H9 (cell line): Measurements from ENCODE around the gene NKAIN2. TPM values are rescaled to one million over a fixed set of nuclear protein-coding genes. Genes with fewer than 3 reads are reported as not detected.

Experiments used
- DNase-seq: peaks from one replicate; pipeline ENCODE4 v3.0.0-alpha.2; 2017
- H2AFZ ChIP-seq: one replicate; pipeline ENCODE4 v1.6.1; 2013; ENCODE audit warnings: mild to moderate bottlenecking, low read length, control low read depth, moderate library complexity
- H2AK5ac ChIP-seq: 2 replicates; pipeline ENCODE4 v1.6.1; 2013; ENCODE audit warnings: low read length, control low read depth, mixed read lengths; ENCODE audit not compliant: insufficient read length
- H2BK120ac ChIP-seq: one replicate; pipeline ENCODE4 v1.6.1; 2013; ENCODE audit warnings: low read depth, mild to moderate bottlenecking, low read length, control low read depth, inconsistent platforms; ENCODE audit not compliant: poor library complexity, severe bottlenecking
- H2BK12ac ChIP-seq: 2 replicates; pipeline ENCODE4 v1.6.1; 2013; ENCODE audit warnings: low read length, control low read depth, mixed read lengths, low read depth; ENCODE audit not compliant: insufficient read length
- H2BK15ac ChIP-seq: 2 replicates; pipeline ENCODE4 v1.6.1; 2013; ENCODE audit warnings: low read depth, low read length, control low read depth
- H2BK20ac ChIP-seq: one replicate; pipeline ENCODE4 v1.6.1; 2013; ENCODE audit warnings: low read depth, mild to moderate bottlenecking, low read length, control low read depth, inconsistent platforms; ENCODE audit not compliant: poor library complexity, severe bottlenecking
- H2BK5ac ChIP-seq: 2 replicates; pipeline ENCODE4 v1.6.1; 2013; ENCODE audit warnings: low read length, control low read depth, mixed read lengths; ENCODE audit not compliant: insufficient read length
- H3K14ac ChIP-seq: 2 replicates; pipeline ENCODE4 v1.6.1; 2013; ENCODE audit warnings: low read length, control low read depth; ENCODE audit not compliant: insufficient read depth
- H3K18ac ChIP-seq: 2 replicates; pipeline ENCODE4 v1.6.1; 2013; ENCODE audit warnings: low read depth, mild to moderate bottlenecking, mixed read lengths, low read length, control low read depth; ENCODE audit not compliant: insufficient read length
- H3K23ac ChIP-seq: 2 replicates; pipeline ENCODE4 v1.6.1; 2013; ENCODE audit warnings: low read length, control low read depth, mixed read lengths, low read depth; ENCODE audit not compliant: insufficient read length
- H3K23me2 ChIP-seq: 2 replicates; pipeline ENCODE4 v1.6.1; 2013; ENCODE audit warnings: low read depth, mild to moderate bottlenecking, mixed read lengths, low read length, control low read depth; ENCODE audit not compliant: insufficient read length, poor library complexity, severe bottlenecking
- H3K27ac ChIP-seq: 2 replicates; pipeline ENCODE4 v1.5.1; 2013; ENCODE audit warnings: low read length, control low read depth, mixed read lengths, low read depth; ENCODE audit not compliant: insufficient read length
- H3K27me3 ChIP-seq: 2 replicates; pipeline ENCODE4 v1.6.1; 2013; ENCODE audit warnings: low read length, control low read depth, inconsistent platforms; ENCODE audit not compliant: insufficient read depth
- H3K4ac ChIP-seq: 2 replicates; pipeline ENCODE4 v1.6.1; 2013; ENCODE audit warnings: low read depth, mild to moderate bottlenecking, control low read depth, inconsistent platforms, low read length, moderate library complexity
- H3K4me1 ChIP-seq: 2 replicates; pipeline ENCODE4 v1.6.1; 2013; ENCODE audit warnings: low read length, control low read depth, inconsistent platforms; ENCODE audit not compliant: insufficient read depth
- H3K4me2 ChIP-seq: 2 replicates; pipeline ENCODE4 v1.6.1; 2013; ENCODE audit warnings: low read length, control low read depth, mixed read lengths; ENCODE audit not compliant: insufficient read length, insufficient read depth
- H3K56ac ChIP-seq: 2 replicates; pipeline ENCODE4 v1.6.1; 2013; ENCODE audit warnings: low read depth, mild to moderate bottlenecking, mixed read lengths, low read length, control low read depth; ENCODE audit not compliant: insufficient read length
- H3K79me1 ChIP-seq: 2 replicates; pipeline ENCODE4 v1.6.1; 2013; ENCODE audit warnings: low read depth, mild to moderate bottlenecking, moderate library complexity, low read length, control low read depth, inconsistent platforms; ENCODE audit not compliant: insufficient read depth, poor library complexity, severe bottlenecking
- H3K79me2 ChIP-seq: 2 replicates; pipeline ENCODE4 v1.6.1; 2013; ENCODE audit warnings: low read length, control low read depth, inconsistent platforms; ENCODE audit not compliant: insufficient read depth
- H3K9ac ChIP-seq: 2 replicates; pipeline ENCODE4 v1.6.1; 2013; ENCODE audit warnings: low read length, control low read depth, mixed read lengths; ENCODE audit not compliant: insufficient read length; ENCODE audit errors: extremely low read depth
- H3K9me3 ChIP-seq: one replicate; pipeline ENCODE4 v1.6.1; 2013; ENCODE audit warnings: low read depth, low read length, inconsistent platforms; ENCODE audit not compliant: control insufficient read depth
- H3T11ph ChIP-seq: one replicate; pipeline ENCODE4 v1.6.1; 2013; ENCODE audit warnings: mild to moderate bottlenecking, low read length, control low read depth, inconsistent platforms
- H4K20me1 ChIP-seq: one replicate; pipeline ENCODE4 v1.6.1; 2013; ENCODE audit not compliant: control insufficient read depth, insufficient read length, insufficient read depth
- H4K5ac ChIP-seq: 2 replicates; pipeline ENCODE4 v1.6.1; 2013; ENCODE audit warnings: low read depth, mild to moderate bottlenecking, mixed read lengths, low read length, control low read depth; ENCODE audit not compliant: insufficient read length
- H4K8ac ChIP-seq: replicated peaks from 2 replicates; pipeline ENCODE4 v1.6.1; 2013; ENCODE audit warnings: low read length, control low read depth, mixed read lengths, low read depth; ENCODE audit not compliant: insufficient read length
- H4K91ac ChIP-seq: 2 replicates; pipeline ENCODE4 v1.6.1; 2013; ENCODE audit warnings: low read depth, mild to moderate bottlenecking, moderate library complexity, mixed read lengths, low read length, control low read depth; ENCODE audit not compliant: insufficient read length
- H3K27ac Mint-ChIP-seq, 3 experiments: 2 replicates in 2 of 3; 3 replicates in 1 of 3; pipeline ENCODE4 v1.8.0; 2020 to 2021; ENCODE audit warnings: mixed read lengths in 3 of 3, mild to moderate bottlenecking in 1 of 3, moderate library complexity in 1 of 3
- H3K27me3 Mint-ChIP-seq: 2 replicates; pipeline ENCODE4 v1.8.0; 2021; ENCODE audit warnings: low read depth, mild to moderate bottlenecking, moderate library complexity, mixed read lengths
- H3K36me3 Mint-ChIP-seq, 3 experiments: 2 replicates in 2 of 3; 3 replicates in 1 of 3; pipeline ENCODE4 v1.8.0; 2020 to 2021; ENCODE audit warnings: low read depth in 3 of 3, mixed read lengths in 3 of 3; ENCODE audit not compliant: insufficient read depth in 1 of 3
- H3K4me1 Mint-ChIP-seq, 2 experiments: 2 replicates each; pipeline ENCODE4 v1.8.0; 2020; ENCODE audit warnings: mixed read lengths in 2 of 2
- H3K4me3 Mint-ChIP-seq, 2 experiments: 2 replicates in 1 of 2; 3 replicates in 1 of 2; pipeline ENCODE4 v1.8.0; 2020 to 2021; ENCODE audit warnings: mild to moderate bottlenecking in 2 of 2, mixed read lengths in 2 of 2, moderate library complexity in 1 of 2
- H3K9me3 Mint-ChIP-seq, 2 experiments: 2 replicates in 1 of 2; 3 replicates in 1 of 2; pipeline ENCODE4 v1.8.0; 2020; ENCODE audit warnings: mild to moderate bottlenecking in 2 of 2, mixed read lengths in 2 of 2, moderate library complexity in 1 of 2
- WGBS: extraction: QIAGEN DNeasy Blood & Tissue Kit; methylation state at CpG from one replicate; pipeline ENCODE4 v1.1.7; 2013; ENCODE audit warnings: missing lambda C conversion rate, low lambda C conversion rate, mixed read lengths; ENCODE audit not compliant: insufficient read length; ENCODE audit errors: extremely low coverage; 5-methylcytosine and 5-hydroxymethylcytosine counted together
- total RNA-seq: library from RNA; stranded (reverse); gene quantifications from 2 replicates; pipeline ENCODE4 v1.2.1, GENCODE V29; 2021
- TF ChIP-seq, protein P1 (sequence below): fragments of 200-600 bp; sonication (generic); conservative IDR thresholded peaks from 3 replicates; pipeline ENCODE4 v1.8.0; 2021; ENCODE audit warnings: antibody characterized with exemption, mild to moderate bottlenecking

The NKAIN2 gene
- total RNA-seq, 1 experiment from 2014 or later, result 0.17 TPM

DNA sequence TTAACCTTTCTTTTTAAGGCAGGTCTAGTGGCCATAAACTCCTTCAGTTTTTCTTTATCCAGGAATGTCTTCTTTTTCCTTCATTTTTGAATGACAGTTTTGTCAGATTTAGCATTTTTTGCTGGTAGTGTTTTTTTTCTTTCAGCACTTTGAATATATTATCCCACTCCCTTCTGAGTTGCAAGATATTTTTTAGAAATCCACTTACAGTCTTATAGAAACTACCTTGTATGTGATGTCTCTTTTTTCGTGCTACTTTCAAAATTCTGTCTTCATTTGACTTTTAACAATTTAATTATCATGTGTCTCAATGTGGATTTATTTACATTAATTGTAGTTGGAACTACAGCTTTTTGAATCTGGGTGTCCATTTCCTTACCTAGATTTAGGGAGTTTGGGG lies 874.2 kb downstream of the NKAIN2 start:
- Histone ChIP-seq H3K14ac (no peak overlapping the region), H3K9ac (no peak overlapping the region), H3K4me1 (no peaks in the 10 kb centered on the region), H2BK15ac (no peak overlapping the region), H4K20me1 (no peaks in the 10 kb centered on the region), H3K23me2 (no peaks in the 10 kb centered on the region), H2AK5ac (no peak overlapping the region), H3K27me3 (no peaks in the 10 kb centered on the region), H3K23ac (no peak overlapping the region), H2BK120ac (no peak overlapping the region), H3T11ph (no peak overlapping the region), H2BK20ac (no peak overlapping the region), H3K27ac (no peak overlapping the region), H2BK12ac (no peak overlapping the region), H2BK5ac (no peak overlapping the region), H4K91ac (no peak overlapping the region), H3K56ac (no peak overlapping the region), H3K18ac (no peak overlapping the region), H3K9me3 (no peaks in the 10 kb centered on the region), H3K4me2 (no peak overlapping the region), H4K8ac (no peak overlapping the region), H3K4ac (no peak overlapping the region), H4K5ac (no peak overlapping the region), H3K79me1 (no peaks in the 10 kb centered on the region), H3K79me2 (no peaks in the 10 kb centered on the region), H2AFZ (no peak overlapping the region)
- peaks cover 40 to 42% of the 10 kb centered on the region in 2 experiments for H3K9me3 Mint-ChIP-seq
- peaks cover 8 to 45% (median 9%) of the 10 kb centered on the region in 3 experiments for H3K36me3 Mint-ChIP-seq
- H3K4me3 Mint-ChIP-seq, result no peak overlapping the region
- TF ChIP-seq, protein P1, sequence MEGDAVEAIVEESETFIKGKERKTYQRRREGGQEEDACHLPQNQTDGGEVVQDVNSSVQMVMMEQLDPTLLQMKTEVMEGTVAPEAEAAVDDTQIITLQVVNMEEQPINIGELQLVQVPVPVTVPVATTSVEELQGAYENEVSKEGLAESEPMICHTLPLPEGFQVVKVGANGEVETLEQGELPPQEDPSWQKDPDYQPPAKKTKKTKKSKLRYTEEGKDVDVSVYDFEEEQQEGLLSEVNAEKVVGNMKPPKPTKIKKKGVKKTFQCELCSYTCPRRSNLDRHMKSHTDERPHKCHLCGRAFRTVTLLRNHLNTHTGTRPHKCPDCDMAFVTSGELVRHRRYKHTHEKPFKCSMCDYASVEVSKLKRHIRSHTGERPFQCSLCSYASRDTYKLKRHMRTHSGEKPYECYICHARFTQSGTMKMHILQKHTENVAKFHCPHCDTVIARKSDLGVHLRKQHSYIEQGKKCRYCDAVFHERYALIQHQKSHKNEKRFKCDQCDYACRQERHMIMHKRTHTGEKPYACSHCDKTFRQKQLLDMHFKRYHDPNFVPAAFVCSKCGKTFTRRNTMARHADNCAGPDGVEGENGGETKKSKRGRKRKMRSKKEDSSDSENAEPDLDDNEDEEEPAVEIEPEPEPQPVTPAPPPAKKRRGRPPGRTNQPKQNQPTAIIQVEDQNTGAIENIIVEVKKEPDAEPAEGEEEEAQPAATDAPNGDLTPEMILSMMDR, result no peak
- H3K27me3 Mint-ChIP-seq, result peaks cover 2% of the 10 kb centered on the region; the same call in 1 of the 2 replicates
- H3K27ac Mint-ChIP-seq, result no peak overlapping the region
- WGBS, result no CpG with 5 or more reads among the region's 1 CpG
- DNase-seq, result no peak
- peaks cover under 1 to 2% of the 10 kb centered on the region in 2 experiments; a peak in 1 of 4 replicates for H3K4me1 Mint-ChIP-seq
